ENCODE measurements around the gene CEACAM3.

CEACAM3 gene

DNA sequence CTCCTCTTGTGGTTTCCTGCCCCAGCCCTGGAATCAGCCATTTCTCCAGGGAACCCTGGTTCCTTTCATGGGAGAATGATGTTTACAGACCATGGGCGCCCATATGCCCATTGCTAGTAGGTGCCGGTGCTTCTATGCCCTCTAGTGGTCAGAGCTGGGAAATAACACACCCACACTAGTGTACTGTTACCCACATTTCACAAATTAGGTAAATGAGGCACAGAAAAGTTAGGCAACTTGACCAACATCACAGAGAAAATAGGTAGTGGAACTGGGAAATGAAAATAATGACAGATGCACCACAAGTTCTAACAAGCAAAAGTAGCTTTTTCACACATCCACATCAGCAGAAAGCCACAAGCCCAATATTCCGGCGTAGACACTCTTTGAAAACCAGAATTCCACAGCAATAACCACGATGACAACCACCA is 1.3 kb upstream of the CEACAM3 start:
- Histone ChIP-seq H2BK5ac (ENCODE audit: low read length) (no peak overlapping the region), H3K27me3 (ENCODE audit: insufficient read depth, low read length, poor library complexity) (no peaks in the 10 kb centered on the region), H2AK5ac (ENCODE audit: low read length) (no peak overlapping the region), H2BK15ac (replicated peaks; ENCODE audit: low read depth) (no peak overlapping the region), H3K4me2 (ENCODE audit: low read length) (no peak overlapping the region), H3K4me3 (ENCODE audit: low read length) (no peak overlapping the region), H3K9ac (ENCODE audit: low read length) (no peak overlapping the region), H3K79me1 (ENCODE audit: low read length) (no peaks in the 10 kb centered on the region), H3K56ac (ENCODE audit: low read length) (no peak overlapping the region), H4K5ac (ENCODE audit: low read length) (no peak overlapping the region), H3K79me2 (ENCODE audit: control insufficient read depth, insufficient read depth, low read length) (no peaks in the 10 kb centered on the region), H3K4me1 (ENCODE audit: control insufficient read depth, low read depth, low read length) (no peaks in the 10 kb centered on the region), H3K4ac (ENCODE audit: low read depth, low read length) (no peak overlapping the region), H4K8ac (ENCODE audit: low read depth, low read length) (no peak overlapping the region), H3K36me3 (ENCODE audit: control insufficient read depth, insufficient read depth, low read length) (no peaks in the 10 kb centered on the region), H3K27ac (ENCODE audit: low read depth, low read length) (no peak overlapping the region), H3K18ac (ENCODE audit: low read length) (no peak overlapping the region), H2BK120ac (ENCODE audit: low read depth, low read length) (no peak overlapping the region), H3K23ac (ENCODE audit: low read length) (no peak overlapping the region)
- peak; percentile 57 for DNase-seq
- no CpG with 5 or more reads among the region's 5 CpGs for WGBS (ENCODE audit: extremely low coverage, insufficient coverage, low lambda C conversion rate)

DNA sequence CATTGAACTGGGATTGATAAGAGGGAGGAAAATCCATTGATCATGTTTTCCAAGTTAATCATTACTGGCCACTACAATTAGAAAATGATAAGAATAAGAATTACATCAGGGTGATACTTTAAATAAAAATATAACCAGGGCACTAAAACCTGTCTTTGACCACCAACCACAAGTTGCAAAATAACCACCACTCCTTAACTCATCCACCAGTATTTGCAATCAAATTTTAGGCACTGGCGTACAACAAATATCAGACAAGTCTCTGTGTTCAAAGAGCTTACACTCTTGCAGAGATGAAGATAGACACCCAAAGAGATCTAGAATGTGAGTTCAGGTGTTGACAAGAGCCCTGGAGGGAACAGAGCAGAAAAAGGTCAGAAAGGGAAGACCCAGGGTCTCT is 514 bp downstream of the CEACAM3 start:
- Histone ChIP-seq H3K4me1 (ENCODE audit: control insufficient read depth, low read depth, low read length) (no peaks in the 10 kb centered on the region), H3K27ac (ENCODE audit: low read depth, low read length) (no peak overlapping the region), H3K36me3 (ENCODE audit: control insufficient read depth, insufficient read depth, low read length) (no peaks in the 10 kb centered on the region), H2BK15ac (replicated peaks; ENCODE audit: low read depth) (no peak overlapping the region), H2AK5ac (ENCODE audit: low read length) (no peak overlapping the region), H3K27me3 (ENCODE audit: insufficient read depth, low read length, poor library complexity) (no peaks in the 10 kb centered on the region), H3K4ac (ENCODE audit: low read depth, low read length) (no peak overlapping the region), H3K79me1 (ENCODE audit: low read length) (no peaks in the 10 kb centered on the region), H3K9ac (ENCODE audit: low read length) (no peak overlapping the region), H3K18ac (ENCODE audit: low read length) (no peak overlapping the region), H3K56ac (ENCODE audit: low read length) (no peak overlapping the region), H3K4me2 (ENCODE audit: low read length) (no peak overlapping the region), H4K8ac (ENCODE audit: low read depth, low read length) (no peak overlapping the region), H3K79me2 (ENCODE audit: control insufficient read depth, insufficient read depth, low read length) (no peaks in the 10 kb centered on the region), H3K23ac (ENCODE audit: low read length) (no peak overlapping the region), H2BK120ac (ENCODE audit: low read depth, low read length) (no peak overlapping the region), H2BK5ac (ENCODE audit: low read length) (no peak overlapping the region), H4K5ac (ENCODE audit: low read length) (no peak overlapping the region), H3K4me3 (ENCODE audit: low read length) (no peak overlapping the region)
- no peak for DNase-seq
- WGBS (ENCODE audit: extremely low coverage, insufficient coverage, low lambda C conversion rate): no CpG with 5 or more reads among the region's 1 CpG

DNA sequence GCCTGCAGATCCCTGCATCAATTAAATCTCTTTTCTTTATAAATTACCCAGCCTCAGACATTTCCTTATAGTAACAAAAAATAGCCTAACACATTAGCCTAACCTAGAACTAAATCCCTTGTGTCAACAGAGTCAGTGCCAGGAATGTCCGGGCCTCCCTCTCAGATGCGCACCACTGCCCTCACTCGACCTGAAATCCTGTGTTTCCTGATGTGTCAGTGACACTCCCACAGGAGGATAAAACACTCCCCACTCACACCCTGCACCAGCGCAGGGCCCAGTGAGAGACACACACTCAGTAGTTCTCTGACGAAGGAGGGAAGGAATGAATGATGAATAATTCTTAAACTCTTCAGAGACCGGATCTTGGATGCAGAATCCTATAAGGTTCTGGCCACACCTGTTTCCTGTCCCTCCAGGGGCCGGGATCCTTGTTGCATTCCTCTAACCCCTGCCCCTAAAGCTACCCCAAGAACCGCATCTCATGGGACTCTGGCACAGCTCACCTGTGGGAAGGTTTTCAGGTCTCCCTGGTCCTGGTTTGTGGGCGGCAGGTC is 3.1 kb downstream of the CEACAM3 start:
- Histone ChIP-seq H2BK5ac (ENCODE audit: low read length) (no peak overlapping the region), H4K8ac (ENCODE audit: low read depth, low read length) (no peak overlapping the region), H3K36me3 (ENCODE audit: control insufficient read depth, insufficient read depth, low read length) (no peaks in the 10 kb centered on the region), H2BK120ac (ENCODE audit: low read depth, low read length) (no peak overlapping the region), H3K27me3 (ENCODE audit: insufficient read depth, low read length, poor library complexity) (no peaks in the 10 kb centered on the region), H3K4ac (ENCODE audit: low read depth, low read length) (no peak overlapping the region), H3K27ac (ENCODE audit: low read depth, low read length) (no peak overlapping the region), H3K4me3 (ENCODE audit: low read length) (no peak overlapping the region), H3K4me2 (ENCODE audit: low read length) (no peak overlapping the region), H4K5ac (ENCODE audit: low read length) (no peak overlapping the region), H3K18ac (ENCODE audit: low read length) (no peak overlapping the region), H3K9ac (ENCODE audit: low read length) (no peak overlapping the region), H3K23ac (ENCODE audit: low read length) (no peak overlapping the region), H2AK5ac (ENCODE audit: low read length) (no peak overlapping the region), H3K56ac (ENCODE audit: low read length) (no peak overlapping the region), H3K4me1 (ENCODE audit: control insufficient read depth, low read depth, low read length) (no peaks in the 10 kb centered on the region), H2BK15ac (replicated peaks; ENCODE audit: low read depth) (no peak overlapping the region), H3K79me1 (ENCODE audit: low read length) (no peaks in the 10 kb centered on the region), H3K79me2 (ENCODE audit: control insufficient read depth, insufficient read depth, low read length) (no peaks in the 10 kb centered on the region)
- DNase-seq: no peak
- no CpG with 5 or more reads among the region's 9 CpGs for WGBS (ENCODE audit: extremely low coverage, insufficient coverage, low lambda C conversion rate)

DNA sequence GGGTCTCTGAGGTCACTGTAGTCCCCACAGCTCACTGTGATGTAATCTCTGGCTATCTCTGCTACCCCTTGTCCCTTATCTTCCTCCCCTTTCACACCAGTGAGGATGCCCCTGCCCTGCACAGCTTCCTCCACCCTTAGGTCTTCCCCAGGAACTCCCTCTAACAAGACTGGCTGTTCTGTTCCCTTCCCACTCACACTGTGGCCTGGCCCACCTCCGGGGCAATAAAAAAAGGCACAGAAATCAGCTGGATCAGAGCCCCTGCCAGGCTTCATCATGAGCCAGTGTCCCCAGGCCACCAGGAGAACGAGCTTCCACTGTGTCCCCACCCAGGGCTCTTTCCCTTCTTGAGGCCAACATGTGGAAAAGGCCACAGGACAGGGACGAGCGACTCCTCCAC is 4.6 kb downstream of the CEACAM3 start:
- WGBS (ENCODE audit: extremely low coverage, insufficient coverage, low lambda C conversion rate): no CpG with 5 or more reads among the region's 4 CpGs
- no peaks in the 10 kb centered on the region for H3K79me1 ChIP-seq (ENCODE audit: low read length)
- DNase-seq: no peak

DNA sequence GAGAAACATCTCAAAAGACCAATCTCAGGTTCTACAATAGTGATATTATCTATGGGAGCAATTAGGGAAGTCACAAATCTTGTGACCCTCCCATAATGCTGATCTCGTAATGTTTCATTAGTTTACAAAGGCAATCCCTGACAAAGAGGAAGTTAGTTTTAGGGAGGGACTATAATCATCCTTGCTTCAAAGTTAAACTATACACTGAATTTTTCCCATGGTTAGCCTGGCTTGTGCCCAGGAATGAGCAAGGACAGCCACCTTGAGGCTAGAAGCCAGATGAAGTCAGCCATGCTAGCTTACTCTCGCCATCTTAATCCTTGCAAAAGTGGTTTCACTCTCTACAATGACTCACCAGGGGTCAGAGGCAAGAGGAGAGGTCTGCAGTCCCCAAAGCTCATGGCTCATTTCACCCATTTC is 5.4 kb downstream of the CEACAM3 start:
- H3K56ac ChIP-seq (ENCODE audit: low read length): no peak overlapping the region
- H3K27me3 ChIP-seq (ENCODE audit: insufficient read depth, low read length, poor library complexity): no peaks in the 10 kb centered on the region
- H2BK120ac ChIP-seq (ENCODE audit: low read depth, low read length): no peak overlapping the region
- no peak overlapping the region for H3K9ac ChIP-seq (ENCODE audit: low read length)
- no peak overlapping the region for H2BK15ac ChIP-seq (replicated peaks; ENCODE audit: low read depth)
- H3K36me3 ChIP-seq (ENCODE audit: control insufficient read depth, insufficient read depth, low read length): no peaks in the 10 kb centered on the region
- no peaks in the 10 kb centered on the region for H3K79me1 ChIP-seq (ENCODE audit: low read length)
- DNase-seq: no peak
- no peak overlapping the region for H4K5ac ChIP-seq (ENCODE audit: low read length)
- no peak overlapping the region for H4K8ac ChIP-seq (ENCODE audit: low read depth, low read length)
- H3K4ac ChIP-seq (ENCODE audit: low read depth, low read length): no peak overlapping the region
- WGBS (ENCODE audit: extremely low coverage, insufficient coverage, low lambda C conversion rate): no CpG with 5 or more reads among the region's 2 CpGs
- H2BK5ac ChIP-seq (ENCODE audit: low read length): no peak overlapping the region
- H2AK5ac ChIP-seq (ENCODE audit: low read length): no peak overlapping the region
- no peak overlapping the region for H3K18ac ChIP-seq (ENCODE audit: low read length)
- no peak overlapping the region for H3K27ac ChIP-seq (ENCODE audit: low read depth, low read length)
- no peaks in the 10 kb centered on the region for H3K79me2 ChIP-seq (ENCODE audit: control insufficient read depth, insufficient read depth, low read length)
- H3K4me1 ChIP-seq (ENCODE audit: control insufficient read depth, low read depth, low read length): no peaks in the 10 kb centered on the region
- H3K23ac ChIP-seq (ENCODE audit: low read length): no peak overlapping the region
- H3K4me3 ChIP-seq (ENCODE audit: low read length): no peak overlapping the region
- H3K4me2 ChIP-seq (ENCODE audit: low read length): no peak overlapping the region

More for the DNA sequence above, 4.6 kb downstream of the CEACAM3 start:
- H3K79me2 ChIP-seq (ENCODE audit: control insufficient read depth, insufficient read depth, low read length): no peaks in the 10 kb centered on the region
- H3K56ac ChIP-seq (ENCODE audit: low read length): no peak overlapping the region
- H3K4me2 ChIP-seq (ENCODE audit: low read length): no peak overlapping the region
- no peak overlapping the region for H2BK5ac ChIP-seq (ENCODE audit: low read length)
- no peak overlapping the region for H3K4ac ChIP-seq (ENCODE audit: low read depth, low read length)
- H3K4me1 ChIP-seq (ENCODE audit: control insufficient read depth, low read depth, low read length): no peaks in the 10 kb centered on the region
- no peak overlapping the region for H4K8ac ChIP-seq (ENCODE audit: low read depth, low read length)
- no peaks in the 10 kb centered on the region for H3K27me3 ChIP-seq (ENCODE audit: insufficient read depth, low read length, poor library complexity)
- H3K36me3 ChIP-seq (ENCODE audit: control insufficient read depth, insufficient read depth, low read length): no peaks in the 10 kb centered on the region
- H3K4me3 ChIP-seq (ENCODE audit: low read length): no peak overlapping the region
- no peak overlapping the region for H2BK120ac ChIP-seq (ENCODE audit: low read depth, low read length)
- H2AK5ac ChIP-seq (ENCODE audit: low read length): no peak overlapping the region
- no peak overlapping the region for H3K18ac ChIP-seq (ENCODE audit: low read length)
- H4K5ac ChIP-seq (ENCODE audit: low read length): no peak overlapping the region
- no peak overlapping the region for H3K23ac ChIP-seq (ENCODE audit: low read length)
- H3K9ac ChIP-seq (ENCODE audit: low read length): no peak overlapping the region
- no peak overlapping the region for H3K27ac ChIP-seq (ENCODE audit: low read depth, low read length)
- H2BK15ac ChIP-seq (replicated peaks; ENCODE audit: low read depth): no peak overlapping the region

DNA sequence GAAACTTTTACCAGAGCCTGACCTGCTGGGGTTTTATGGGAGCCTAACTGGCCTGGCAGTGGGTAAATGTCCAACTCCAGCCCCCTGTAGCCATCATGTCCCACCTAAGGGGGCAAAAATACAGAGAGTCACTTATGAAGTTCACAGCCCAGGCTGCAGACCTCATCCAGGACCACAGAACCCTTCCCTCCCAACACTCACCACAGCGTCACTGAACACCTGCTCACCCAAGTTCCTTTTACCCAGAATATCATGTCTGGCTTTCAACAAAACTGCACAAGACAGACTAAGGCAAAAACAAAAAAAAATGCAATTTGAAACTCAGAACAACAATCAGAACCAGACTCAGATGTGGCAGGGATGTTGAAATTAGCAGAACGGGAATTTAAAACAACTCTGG is 6.4 kb downstream of the CEACAM3 start:
- no peak overlapping the region for H2BK15ac ChIP-seq (replicated peaks; ENCODE audit: low read depth)
- DNase-seq: no peak
- no peak overlapping the region for H2BK5ac ChIP-seq (ENCODE audit: low read length)
- H3K18ac ChIP-seq (ENCODE audit: low read length): no peak overlapping the region
- H4K5ac ChIP-seq (ENCODE audit: low read length): no peak overlapping the region
- no peak overlapping the region for H3K23ac ChIP-seq (ENCODE audit: low read length)
- H3K27me3 ChIP-seq (ENCODE audit: insufficient read depth, low read length, poor library complexity): no peaks in the 10 kb centered on the region
- no peak overlapping the region for H4K8ac ChIP-seq (ENCODE audit: low read depth, low read length)
- H3K4ac ChIP-seq (ENCODE audit: low read depth, low read length): no peak overlapping the region
- H3K56ac ChIP-seq (ENCODE audit: low read length): no peak overlapping the region
- no peak overlapping the region for H3K4me2 ChIP-seq (ENCODE audit: low read length)
- H2AK5ac ChIP-seq (ENCODE audit: low read length): no peak overlapping the region
- H3K4me1 ChIP-seq (ENCODE audit: control insufficient read depth, low read depth, low read length): no peaks in the 10 kb centered on the region
- no peaks in the 10 kb centered on the region for H3K79me1 ChIP-seq (ENCODE audit: low read length)
- no CpG with 5 or more reads among the region's 2 CpGs for WGBS (ENCODE audit: extremely low coverage, insufficient coverage, low lambda C conversion rate)
- no peak overlapping the region for H3K4me3 ChIP-seq (ENCODE audit: low read length)
- H3K36me3 ChIP-seq (ENCODE audit: control insufficient read depth, insufficient read depth, low read length): no peaks in the 10 kb centered on the region
- H3K27ac ChIP-seq (ENCODE audit: low read depth, low read length): no peak overlapping the region
- no peak overlapping the region for H3K9ac ChIP-seq (ENCODE audit: low read length)
- H3K79me2 ChIP-seq (ENCODE audit: control insufficient read depth, insufficient read depth, low read length): no peaks in the 10 kb centered on the region
- H2BK120ac ChIP-seq (ENCODE audit: low read depth, low read length): no peak overlapping the region

All from mesendoderm (in vitro differentiated cells).